ENCODE results near the gene CETP. TPM values are rescaled to one million over a fixed set of nuclear protein-coding genes. Genes with fewer than 3 reads are reported as not detected.
"Not testable (repeated sequence)": the region's sequence is repeated elsewhere in the genome, so short reads cannot be mapped to it uniquely, and the experiment has no call there.

CETP gene
- total RNA-seq, 1 experiment from 2014 or later: not detected

DNA sequence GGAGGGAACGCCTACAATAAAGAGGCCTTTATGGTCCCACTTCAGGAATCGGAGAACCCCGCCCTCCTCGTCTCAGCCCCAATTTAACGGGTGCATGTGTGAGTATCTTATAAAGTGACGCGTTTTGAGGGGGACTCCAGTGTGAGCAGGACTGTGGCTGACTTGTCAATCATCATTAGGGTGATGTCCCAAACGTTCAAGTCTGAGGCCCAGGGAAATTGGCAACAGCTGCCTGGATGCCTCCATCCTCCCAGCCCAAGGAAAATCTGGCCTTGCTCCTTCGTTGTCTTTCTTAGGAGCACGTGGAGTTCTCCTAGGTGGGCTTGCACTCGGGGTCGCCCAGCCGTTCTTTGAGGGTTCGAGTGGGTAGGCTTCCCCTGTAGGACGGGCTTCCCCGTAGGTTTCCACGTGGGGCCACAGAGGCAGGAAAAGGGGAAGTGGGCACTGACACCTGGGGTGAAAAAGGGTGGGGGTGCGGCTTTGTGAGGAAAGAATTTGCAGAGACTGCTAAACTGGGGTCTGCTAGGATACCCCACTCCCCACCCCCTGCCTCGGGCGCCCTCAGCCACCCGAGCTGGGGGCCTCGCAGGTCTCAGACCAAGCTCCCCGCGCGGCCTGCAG is 30.4 kb upstream of the CETP start:
- peak; percentile 57 for DNase-seq

DNA sequence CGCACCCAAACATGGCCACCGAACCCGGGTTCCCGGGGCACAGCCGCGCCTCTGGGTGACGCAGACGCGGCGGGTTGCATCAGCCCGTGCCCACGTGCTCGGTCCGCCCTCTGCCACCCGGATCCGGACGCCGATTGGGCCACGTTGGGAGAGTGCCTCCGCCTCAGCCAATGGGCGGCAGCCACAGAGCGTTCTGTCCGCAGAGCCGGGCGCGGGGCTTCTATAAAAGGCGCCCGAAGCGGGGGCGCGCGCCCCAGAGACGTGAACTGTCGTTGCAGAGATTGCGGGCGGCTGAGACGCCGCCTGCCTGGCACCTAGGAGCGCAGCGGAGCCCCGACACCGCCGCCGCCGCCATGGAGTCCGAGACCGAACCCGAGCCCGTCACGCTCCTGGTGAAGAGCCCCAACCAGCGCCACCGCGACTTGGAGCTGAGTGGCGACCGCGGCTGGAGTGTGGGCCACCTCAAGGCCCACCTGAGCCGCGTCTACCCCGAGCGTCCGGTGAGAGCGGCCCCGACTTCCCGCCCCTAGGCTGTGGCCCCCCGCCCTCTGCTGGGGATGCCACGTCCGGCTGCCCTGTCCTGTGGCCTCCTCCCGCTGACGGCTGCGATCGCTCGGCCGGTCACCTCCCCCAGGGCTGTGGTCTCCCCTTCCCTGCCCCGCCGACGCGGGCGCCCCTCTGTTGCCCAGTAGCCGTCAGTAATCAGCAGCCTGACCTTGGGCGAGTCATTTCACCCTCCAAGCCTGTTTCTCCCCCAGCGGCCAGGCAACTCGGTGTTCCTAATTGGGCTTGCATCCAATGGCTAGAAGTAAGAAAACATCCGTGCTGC is 29.6 kb upstream of the CETP start, which contains the start of gene HERPUD1:
HERPUD1 (plus strand) TSS at position 251 of the 829 bp plus-strand sequence; CDS start at position 354, 103 bp downstream.
- DNase-seq: peak; percentile 99
- Histone ChIP-seq H3K27me3 (ENCODE audit: control insufficient read depth, insufficient read depth, low read length) (no peaks in the 10 kb centered on the region), H3K36me3 (replicated peaks; ENCODE audit: control insufficient read depth, insufficient read depth, low read length) (peaks cover 11% of the 10 kb centered on the region)

More for the DNA sequence above, 30.4 kb upstream of the CETP start:
- Histone ChIP-seq H3K4me3 (ENCODE audit: insufficient read depth, low read depth, low read length) (peak overlapping the region; percentile 45), H3K27me3 (ENCODE audit: control insufficient read depth, insufficient read depth, low read length) (no peaks in the 10 kb centered on the region), H3K36me3 (replicated peaks; ENCODE audit: control insufficient read depth, insufficient read depth, low read length) (peaks cover 4% of the 10 kb centered on the region)

DNA sequence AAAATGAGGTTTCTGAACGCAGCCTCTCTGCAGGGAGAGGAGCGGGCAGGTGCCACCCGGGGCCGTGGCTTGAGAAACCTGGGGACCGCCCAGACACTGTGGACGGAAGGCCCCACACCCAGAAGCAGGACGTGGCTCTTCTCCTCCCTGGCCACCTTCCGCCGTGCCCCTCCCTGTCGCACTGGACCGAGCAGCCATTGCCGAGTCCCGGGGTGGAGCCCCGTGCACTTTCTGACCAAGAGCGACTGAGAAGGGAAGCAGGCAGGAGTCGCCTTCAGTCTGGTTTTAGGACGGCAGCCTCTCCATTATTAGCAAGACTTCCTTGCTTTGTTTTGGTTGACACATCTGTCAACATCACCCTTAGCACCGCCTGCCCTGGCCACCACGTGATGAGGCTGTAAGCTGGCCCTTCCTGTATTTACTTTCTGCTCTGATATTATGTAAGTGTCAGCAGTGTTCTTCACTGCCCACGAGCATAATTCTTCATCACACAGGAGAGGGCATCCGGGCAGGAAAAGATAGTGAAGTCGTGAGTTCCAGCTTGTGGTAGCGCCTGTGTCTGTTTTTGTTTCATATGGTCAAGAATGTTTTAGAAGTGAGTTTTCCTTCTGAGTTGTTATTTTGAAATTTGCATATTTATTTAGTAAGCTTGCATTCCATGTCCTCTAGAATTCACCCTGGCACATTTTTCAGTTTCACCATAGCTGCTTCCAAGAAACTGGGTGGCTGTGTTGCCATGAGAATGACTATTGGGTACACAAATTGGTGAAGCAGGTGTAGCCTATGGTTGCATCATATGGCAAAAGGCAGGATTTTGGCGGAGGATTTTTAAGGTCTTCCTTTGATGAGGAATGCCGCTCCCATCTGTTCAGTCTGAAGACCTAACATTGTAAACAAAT is 28.8 kb upstream of the CETP start:
- DNase-seq: peak; percentile 64

More for the DNA sequence above, 29.6 kb upstream of the CETP start, which contains the start of gene HERPUD1:
- peak within 1 kb of the TSS; percentile 92 for H3K4me3 ChIP-seq (ENCODE audit: insufficient read depth, low read depth, low read length)

DNA sequence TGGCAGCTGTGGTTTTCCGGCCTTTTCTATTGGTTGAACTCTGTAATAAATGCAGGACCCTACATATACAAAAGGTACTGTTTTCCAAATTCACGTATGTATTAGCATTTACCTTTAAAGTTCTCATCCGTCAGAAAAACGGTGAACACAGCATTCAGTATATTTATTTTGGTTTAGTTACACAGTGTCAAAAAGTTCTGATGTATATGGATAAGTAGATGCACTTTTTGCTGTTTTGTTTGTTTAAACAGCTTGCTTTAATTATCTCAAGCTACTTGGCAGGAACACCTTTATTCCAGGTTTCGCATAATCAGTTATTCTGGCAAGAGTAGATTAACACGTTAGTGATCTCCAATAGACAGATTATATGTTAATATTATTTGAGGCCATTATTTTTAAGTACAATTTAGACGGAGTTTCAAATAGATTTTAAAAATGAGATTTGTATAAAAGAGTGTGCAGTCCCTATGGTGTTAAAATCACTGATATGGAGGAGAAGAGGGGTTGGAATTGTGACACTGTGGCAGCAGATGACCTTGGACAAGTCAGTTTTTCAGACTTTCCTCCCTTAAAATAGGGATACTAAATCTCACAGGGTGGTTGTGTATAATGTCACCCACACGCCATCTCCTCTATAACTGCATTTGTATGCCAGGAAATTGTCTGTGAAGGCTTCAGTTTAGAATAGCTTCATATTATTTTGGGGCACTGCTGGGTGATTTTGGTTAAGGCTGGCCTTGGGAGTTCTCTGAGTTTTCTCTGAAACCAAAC is 27.7 kb upstream of the CETP start:
- Histone ChIP-seq H3K27me3 (ENCODE audit: control insufficient read depth, insufficient read depth, low read length) (no peaks in the 10 kb centered on the region), H3K36me3 (replicated peaks; ENCODE audit: control insufficient read depth, insufficient read depth, low read length) (peaks cover 19% of the 10 kb centered on the region)
- no peak for DNase-seq

More for the DNA sequence above, 28.8 kb upstream of the CETP start:
- Histone ChIP-seq H3K27me3 (ENCODE audit: control insufficient read depth, insufficient read depth, low read length) (no peaks in the 10 kb centered on the region), H3K4me3 (ENCODE audit: insufficient read depth, low read depth, low read length) (peak overlapping the region; percentile 92), H3K36me3 (replicated peaks; ENCODE audit: control insufficient read depth, insufficient read depth, low read length) (peaks cover 12% of the 10 kb centered on the region)

DNA sequence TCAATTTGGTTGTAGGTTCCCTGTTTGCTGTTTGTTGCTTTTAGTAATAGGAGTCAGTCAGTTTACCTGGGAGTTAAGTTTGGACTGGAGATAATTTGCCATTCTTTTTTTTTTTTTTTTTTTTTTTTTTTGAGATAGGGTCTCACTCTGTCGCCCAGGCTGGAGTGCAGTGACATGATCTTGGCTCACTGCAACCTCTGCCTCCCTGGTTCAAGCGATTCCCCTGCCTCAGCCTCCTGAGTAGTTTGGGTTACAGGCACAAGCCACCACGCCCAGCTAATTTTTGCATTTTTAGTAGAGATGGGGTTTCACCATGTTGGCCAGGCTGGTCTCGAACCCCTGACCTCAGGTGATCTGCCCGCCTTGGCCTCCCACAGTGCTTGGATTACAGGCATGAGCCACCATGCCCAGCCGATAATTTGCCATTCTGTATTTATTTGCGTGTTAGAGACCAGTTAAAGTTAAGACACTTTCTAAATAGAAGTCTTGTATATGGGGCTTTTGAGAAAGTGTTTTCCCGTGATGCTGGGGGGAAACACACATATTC is 27.1 kb upstream of the CETP start:
- not testable (repeated sequence) for DNase-seq; H3K4me3 ChIP-seq (ENCODE audit: insufficient read depth, low read depth, low read length); H3K27me3 ChIP-seq (ENCODE audit: control insufficient read depth, insufficient read depth, low read length)
- H3K36me3 ChIP-seq (replicated peaks; ENCODE audit: control insufficient read depth, insufficient read depth, low read length): peaks cover 20% of the 10 kb centered on the region

More for the DNA sequence above, 27.7 kb upstream of the CETP start:
- no peak overlapping the region; the same call in 1 of the 2 replicates for H3K4me3 ChIP-seq (ENCODE audit: insufficient read depth, low read depth, low read length)

DNA sequence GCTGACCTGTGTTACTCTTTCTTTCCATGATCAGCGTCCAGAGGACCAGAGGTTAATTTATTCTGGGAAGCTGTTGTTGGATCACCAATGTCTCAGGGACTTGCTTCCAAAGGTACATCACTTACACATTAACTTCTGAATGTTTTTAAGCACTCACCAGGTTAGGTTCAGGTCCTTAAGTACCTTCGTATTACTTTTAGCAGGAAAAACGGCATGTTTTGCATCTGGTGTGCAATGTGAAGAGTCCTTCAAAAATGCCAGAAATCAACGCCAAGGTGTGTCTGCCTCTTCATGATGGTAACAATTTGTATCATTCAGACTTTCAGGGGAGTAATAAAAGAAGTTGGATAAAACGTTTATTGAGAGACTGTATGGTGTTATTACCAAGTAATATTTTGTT is 26.5 kb upstream of the CETP start:
- Histone ChIP-seq H3K27me3 (ENCODE audit: control insufficient read depth, insufficient read depth, low read length) (no peaks in the 10 kb centered on the region), H3K36me3 (replicated peaks; ENCODE audit: control insufficient read depth, insufficient read depth, low read length) (peaks cover 26% of the 10 kb centered on the region), H3K4me3 (ENCODE audit: insufficient read depth, low read depth, low read length) (no peak overlapping the region)
- DNase-seq: no peak

DNA sequence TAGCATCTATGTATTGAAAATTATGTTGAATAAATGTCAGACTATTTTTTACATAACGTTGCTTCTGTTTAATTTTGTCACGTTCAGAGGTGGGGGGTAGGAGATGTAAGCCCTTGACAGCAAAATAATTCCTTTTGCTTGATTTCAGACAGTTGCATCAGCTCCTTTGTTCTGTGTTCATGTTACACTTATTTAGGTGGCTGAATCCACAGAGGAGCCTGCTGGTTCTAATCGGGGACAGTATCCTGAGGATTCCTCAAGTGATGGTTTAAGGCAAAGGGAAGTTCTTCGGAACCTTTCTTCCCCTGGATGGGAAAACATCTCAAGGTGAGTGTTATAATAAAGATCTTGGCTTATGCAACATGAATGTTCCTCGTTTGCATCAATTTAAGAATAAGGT is 25.3 kb upstream of the CETP start:
- Histone ChIP-seq H3K36me3 (replicated peaks; ENCODE audit: control insufficient read depth, insufficient read depth, low read length) (peaks cover 32% of the 10 kb centered on the region), H3K4me3 (ENCODE audit: insufficient read depth, low read depth, low read length) (no peak overlapping the region)

DNA sequence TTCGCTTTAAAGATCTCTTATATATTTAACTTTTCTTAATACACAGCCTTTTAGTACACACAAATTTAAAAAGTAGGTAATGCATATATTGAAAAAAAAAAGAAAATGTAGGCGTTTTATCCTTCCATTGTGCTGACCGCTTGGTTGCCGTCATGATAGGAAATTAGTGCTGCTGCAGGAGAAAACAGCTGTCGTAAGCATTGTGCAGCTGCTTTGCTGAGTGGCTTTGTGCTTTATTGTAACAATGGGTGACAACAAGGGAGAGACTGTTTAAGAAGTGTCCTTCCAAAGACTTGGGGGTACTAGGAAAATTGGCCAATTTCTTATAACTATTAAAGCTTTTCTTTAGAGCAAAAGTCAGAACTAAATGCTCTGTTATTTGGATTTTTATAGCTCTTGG is 24.8 kb upstream of the CETP start:
- DNase-seq: no peak

More for the DNA sequence above, 25.3 kb upstream of the CETP start:
- no peaks in the 10 kb centered on the region for H3K27me3 ChIP-seq (ENCODE audit: control insufficient read depth, insufficient read depth, low read length)
- DNase-seq: no peak

DNA sequence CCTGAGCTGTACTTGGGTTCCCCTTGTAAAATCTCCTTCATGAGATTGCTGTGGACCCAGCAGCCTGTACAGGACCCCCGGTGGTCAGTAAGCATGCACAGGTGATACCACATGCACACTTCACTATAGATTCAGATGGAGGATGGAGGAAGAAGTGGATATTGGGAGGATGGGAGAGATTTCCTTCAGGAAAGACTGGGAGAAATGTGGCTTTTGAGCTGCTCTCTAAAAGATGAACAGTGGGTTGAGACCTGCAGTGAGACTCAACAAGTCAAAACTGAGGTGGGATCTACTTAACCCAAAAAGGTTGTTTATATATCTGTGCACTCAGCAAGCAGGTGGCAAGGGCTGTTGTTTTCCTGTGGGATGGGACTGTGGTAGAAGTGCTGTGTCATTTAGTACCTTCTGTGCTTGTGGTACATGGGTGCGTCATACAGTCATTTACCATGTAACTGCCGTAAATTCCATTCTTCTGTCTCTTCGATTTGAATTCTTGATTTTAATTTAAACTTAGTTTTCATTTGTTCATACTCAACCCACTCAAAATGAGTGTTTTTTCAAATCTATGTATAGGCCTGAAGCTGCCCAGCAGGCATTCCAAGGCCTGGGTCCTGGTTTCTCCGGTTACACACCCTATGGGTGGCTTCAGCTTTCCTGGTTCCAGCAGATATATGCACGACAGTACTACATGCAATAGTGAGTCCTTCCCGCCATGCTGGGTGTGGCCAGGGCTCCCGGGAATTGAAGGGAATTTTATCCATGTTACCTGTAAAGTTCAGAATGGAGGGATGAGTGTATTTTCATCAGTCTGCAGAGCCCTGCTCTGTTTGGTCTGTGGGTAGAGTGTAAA is 22.9 kb upstream of the CETP start:
- no peak overlapping the region for H3K4me3 ChIP-seq (ENCODE audit: insufficient read depth, low read depth, low read length)
- H3K27me3 ChIP-seq (ENCODE audit: control insufficient read depth, insufficient read depth, low read length): no peaks in the 10 kb centered on the region
- no peak for DNase-seq
- peaks cover 43% of the 10 kb centered on the region for H3K36me3 ChIP-seq (replicated peaks; ENCODE audit: control insufficient read depth, insufficient read depth, low read length)

More for the DNA sequence above, 24.8 kb upstream of the CETP start:
- Histone ChIP-seq H3K27me3 (ENCODE audit: control insufficient read depth, insufficient read depth, low read length) (no peaks in the 10 kb centered on the region), H3K4me3 (ENCODE audit: insufficient read depth, low read depth, low read length) (no peak overlapping the region), H3K36me3 (replicated peaks; ENCODE audit: control insufficient read depth, insufficient read depth, low read length) (peaks cover 34% of the 10 kb centered on the region)

DNA sequence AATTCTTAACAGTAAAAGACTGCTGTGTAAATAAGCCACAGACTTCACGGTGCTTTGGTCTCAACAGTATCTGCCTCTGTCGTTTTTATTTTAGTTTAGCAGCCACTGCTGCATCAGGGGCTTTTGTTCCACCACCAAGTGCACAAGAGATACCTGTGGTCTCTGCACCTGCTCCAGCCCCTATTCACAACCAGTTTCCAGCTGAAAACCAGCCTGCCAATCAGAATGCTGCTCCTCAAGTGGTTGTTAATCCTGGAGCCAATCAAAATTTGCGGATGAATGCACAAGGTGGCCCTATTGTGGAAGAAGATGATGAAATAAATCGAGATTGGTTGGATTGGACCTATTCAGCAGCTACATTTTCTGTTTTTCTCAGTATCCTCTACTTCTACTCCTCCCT is 21.9 kb upstream of the CETP start:
- no peak for DNase-seq
- Histone ChIP-seq H3K27me3 (ENCODE audit: control insufficient read depth, insufficient read depth, low read length) (no peaks in the 10 kb centered on the region), H3K36me3 (replicated peaks; ENCODE audit: control insufficient read depth, insufficient read depth, low read length) (peaks cover 45% of the 10 kb centered on the region), H3K4me3 (ENCODE audit: insufficient read depth, low read depth, low read length) (no peak overlapping the region)

DNA sequence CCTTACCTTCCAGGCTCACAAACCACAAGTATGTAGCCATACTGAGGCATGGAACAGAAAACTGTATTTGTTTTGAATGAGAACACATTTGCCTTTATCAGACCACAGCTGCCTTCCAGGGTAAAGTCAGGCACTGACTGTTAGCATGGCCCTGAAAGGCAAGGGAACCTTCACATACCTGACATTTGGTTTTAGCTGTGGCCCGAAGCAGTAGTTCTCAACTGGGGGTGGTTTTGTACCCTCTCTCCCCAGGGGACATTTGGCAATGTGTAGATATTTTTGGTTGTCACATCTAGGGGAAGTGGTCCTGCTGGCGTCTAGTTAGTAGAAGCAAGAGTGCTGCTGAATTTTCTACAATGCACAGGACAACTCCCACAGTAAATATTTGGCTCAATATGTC is 20.7 kb upstream of the CETP start:
- H3K36me3 ChIP-seq (replicated peaks; ENCODE audit: control insufficient read depth, insufficient read depth, low read length): peaks cover 44% of the 10 kb centered on the region
- DNase-seq: no peak
- no peak overlapping the region for H3K4me3 ChIP-seq (ENCODE audit: insufficient read depth, low read depth, low read length)
- no peaks in the 10 kb centered on the region for H3K27me3 ChIP-seq (ENCODE audit: control insufficient read depth, insufficient read depth, low read length)

DNA sequence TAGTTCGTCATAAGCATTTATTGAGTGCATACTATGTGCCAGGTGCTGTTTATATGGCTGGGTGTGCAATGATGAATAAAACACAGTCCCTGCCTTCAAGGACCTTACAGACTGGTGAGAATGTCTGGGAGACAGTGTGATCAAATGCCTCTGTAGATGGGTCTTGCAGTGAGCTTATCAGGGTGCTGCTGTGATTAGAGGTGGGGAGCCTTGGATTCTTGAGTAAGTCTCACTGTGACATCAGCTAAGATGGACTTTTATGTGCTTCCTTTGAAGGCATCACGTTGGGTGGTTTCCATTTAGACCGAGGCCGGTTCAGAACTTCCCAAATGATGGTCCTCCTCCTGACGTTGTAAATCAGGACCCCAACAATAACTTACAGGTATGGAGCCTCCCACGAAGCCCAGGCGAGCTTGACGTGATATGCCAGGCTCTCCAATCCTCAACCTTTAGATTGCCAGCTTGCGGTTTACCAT is 19.9 kb upstream of the CETP start:
- peaks cover 37% of the 10 kb centered on the region for H3K36me3 ChIP-seq (replicated peaks; ENCODE audit: control insufficient read depth, insufficient read depth, low read length)
- no peak overlapping the region for H3K4me3 ChIP-seq (ENCODE audit: insufficient read depth, low read depth, low read length)
- no peak for DNase-seq
- H3K27me3 ChIP-seq (ENCODE audit: control insufficient read depth, insufficient read depth, low read length): no peaks in the 10 kb centered on the region

All from H7 (cell line).